PFSK-1 (cell line): ENCODE data around the gene HAPLN1.

Experiments used
- FOXP2 ChIP-seq: optimal IDR thresholded peaks from 2 replicates; pipeline ENCODE3; 2011; ENCODE audit warnings: borderline replicate concordance, control low read depth, inconsistent platforms; ENCODE audit not compliant: insufficient read depth; ENCODE audit errors: extremely low read length, extremely low read depth
- POLR2AphosphoS5 ChIP-seq: IDR thresholded peaks from 2 replicates; pipeline ENCODE4 v1.6.1; 2012; ENCODE audit warnings: low read depth, mild to moderate bottlenecking, control low read depth, low read length, moderate library complexity
- REST ChIP-seq, 2 experiments: IDR thresholded peaks; 2 replicates each; pipeline versions ENCODE4 v1.6.1 to v1.8.0; 2011 to 2012; ENCODE audit warnings: low read depth in 2 of 2, low read length in 2 of 2, control low read depth in 1 of 2, inconsistent platforms in 1 of 2, mild to moderate bottlenecking in 1 of 2, moderate library complexity in 1 of 2; ENCODE audit not compliant: insufficient read depth in 1 of 2
- SIN3A ChIP-seq: IDR thresholded peaks from 2 replicates; pipeline ENCODE4 v1.6.1; 2012; ENCODE audit warnings: mild to moderate bottlenecking, low read length, moderate library complexity, borderline replicate concordance; ENCODE audit not compliant: insufficient read depth
- TAF1 ChIP-seq: IDR thresholded peaks from 2 replicates; pipeline ENCODE4 v1.6.1; 2012; ENCODE audit warnings: low read length, control low read depth, borderline replicate concordance; ENCODE audit not compliant: insufficient read depth

Gene HAPLN1

DNA sequence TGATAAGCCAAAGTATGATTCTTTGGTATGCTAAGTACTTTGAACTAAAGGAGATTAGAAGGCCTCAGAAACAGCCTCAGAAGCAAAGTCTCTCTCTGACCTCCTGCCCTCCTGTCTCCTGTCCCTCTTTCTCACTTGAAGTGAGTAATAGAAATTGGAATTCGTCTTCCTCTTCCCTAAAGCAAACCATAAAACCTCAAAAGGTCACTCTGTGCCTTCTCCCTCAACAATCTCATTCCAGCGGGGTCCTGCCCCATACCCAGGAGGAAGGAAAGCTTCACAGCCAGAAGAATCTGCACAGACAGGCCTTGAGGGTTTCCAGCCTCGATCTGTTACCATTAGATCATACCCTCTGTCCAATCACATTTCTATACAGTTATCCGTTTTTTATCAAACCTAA, 87.8 kb downstream of the HAPLN1 start:
- TF ChIP-seq TAF1 (no peak), REST (IDR thresholded peaks at IDR 0.05; ENCODE audit: insufficient read depth in 1 of 2, low read depth in 2 of 2, low read length in 2 of 2) (no peak)

- TF ChIP-seq POLR2AphosphoS5 = no peak
- TF ChIP-seq SIN3A = no peak
- TF ChIP-seq TAF1 = no peak
- TF ChIP-seq FOXP2 = no peak
- no peak for TF ChIP-seq REST (IDR thresholded peaks at IDR 0.05; ENCODE audit: insufficient read depth in 1 of 2, low read depth in 2 of 2, low read length in 2 of 2)
Measured at GRCh38 chr5:83628360-83628759, 92.3 kb downstream of the HAPLN1 start.

- TF ChIP-seq SIN3A (no peak), TAF1 (no peak), FOXP2 (no peak), POLR2AphosphoS5 (no peak), REST (IDR thresholded peaks at IDR 0.05; ENCODE audit: insufficient read depth in 1 of 2, low read depth in 2 of 2, low read length in 2 of 2) (no peak)
Measured at GRCh38 chr5:83614841-83615240, 105.8 kb downstream of the HAPLN1 start.

GRCh38 chr5:83608122-83608521, 112.5 kb downstream of the HAPLN1 start:
- TF ChIP-seq FOXP2 = no peak
- no peak for TF ChIP-seq TAF1
- no peak for TF ChIP-seq POLR2AphosphoS5
- no peak for TF ChIP-seq REST (IDR thresholded peaks at IDR 0.05; ENCODE audit: insufficient read depth in 1 of 2, low read depth in 2 of 2, low read length in 2 of 2)
- no peak for TF ChIP-seq SIN3A

- TF ChIP-seq TAF1 (no peak), REST (IDR thresholded peaks at IDR 0.05; ENCODE audit: insufficient read depth in 1 of 2, low read depth in 2 of 2, low read length in 2 of 2) (no peak), SIN3A (no peak), FOXP2 (no peak), POLR2AphosphoS5 (no peak)
Measured at GRCh38 chr5:83595217-83595616, 125.4 kb downstream of the HAPLN1 start.
